ENCODE measurements around the gene TBC1D3I.
"Not testable (repeated sequence)": the region's sequence is repeated elsewhere in the genome, so short reads cannot be mapped to it uniquely, and the experiment has no call there.

Gene TBC1D3I

DNA sequence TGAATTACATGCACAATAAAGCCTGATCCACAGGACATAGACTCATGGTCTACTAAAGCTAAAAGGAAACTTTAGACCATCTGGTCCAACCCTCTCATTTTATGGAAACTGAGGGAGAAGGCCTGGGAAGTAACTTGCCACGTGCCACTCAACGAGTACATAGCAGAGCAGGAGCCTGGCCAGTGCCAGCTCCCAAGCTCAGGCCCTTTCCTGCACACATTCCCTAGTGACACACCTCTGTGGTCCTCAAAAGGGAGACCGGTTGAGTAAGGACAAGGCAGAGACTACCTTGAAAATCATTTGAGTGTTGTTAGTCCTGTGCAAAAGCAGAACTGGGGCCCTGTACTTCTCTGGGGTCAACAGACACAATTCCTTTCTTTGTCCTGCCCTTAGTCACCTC is 50.7 kb downstream of the TBC1D3I start:
- DNase-seq (ENCODE audit: low read depth) = no peak
- no peak overlapping the region for H3K4me3 ChIP-seq (ENCODE audit: low read depth, low read length)
- TF ChIP-seq, protein P1, sequence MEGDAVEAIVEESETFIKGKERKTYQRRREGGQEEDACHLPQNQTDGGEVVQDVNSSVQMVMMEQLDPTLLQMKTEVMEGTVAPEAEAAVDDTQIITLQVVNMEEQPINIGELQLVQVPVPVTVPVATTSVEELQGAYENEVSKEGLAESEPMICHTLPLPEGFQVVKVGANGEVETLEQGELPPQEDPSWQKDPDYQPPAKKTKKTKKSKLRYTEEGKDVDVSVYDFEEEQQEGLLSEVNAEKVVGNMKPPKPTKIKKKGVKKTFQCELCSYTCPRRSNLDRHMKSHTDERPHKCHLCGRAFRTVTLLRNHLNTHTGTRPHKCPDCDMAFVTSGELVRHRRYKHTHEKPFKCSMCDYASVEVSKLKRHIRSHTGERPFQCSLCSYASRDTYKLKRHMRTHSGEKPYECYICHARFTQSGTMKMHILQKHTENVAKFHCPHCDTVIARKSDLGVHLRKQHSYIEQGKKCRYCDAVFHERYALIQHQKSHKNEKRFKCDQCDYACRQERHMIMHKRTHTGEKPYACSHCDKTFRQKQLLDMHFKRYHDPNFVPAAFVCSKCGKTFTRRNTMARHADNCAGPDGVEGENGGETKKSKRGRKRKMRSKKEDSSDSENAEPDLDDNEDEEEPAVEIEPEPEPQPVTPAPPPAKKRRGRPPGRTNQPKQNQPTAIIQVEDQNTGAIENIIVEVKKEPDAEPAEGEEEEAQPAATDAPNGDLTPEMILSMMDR (conservative IDR thresholded peaks at IDR 0.05; ENCODE audit: low read depth, low read length) = no peak

DNA sequence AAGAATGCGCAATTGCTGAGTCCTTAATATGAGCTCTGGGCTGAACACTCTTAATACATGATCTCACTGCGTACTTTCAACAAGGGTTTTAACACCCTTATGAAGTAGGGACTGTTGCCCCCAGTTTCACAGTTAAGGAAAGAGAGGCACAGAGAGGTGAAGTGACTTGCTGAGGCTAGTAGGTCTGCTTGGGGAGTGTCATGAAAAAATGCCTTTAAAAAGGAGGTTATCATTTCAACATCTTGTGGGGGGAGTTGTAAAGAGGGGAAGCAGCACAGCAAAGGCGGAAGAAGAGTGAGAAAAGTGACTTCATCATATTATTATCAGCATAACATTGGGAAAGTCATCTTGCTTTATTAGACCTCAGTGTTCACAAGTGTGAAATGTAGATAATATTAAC is 51.4 kb downstream of the TBC1D3I start:
- no peak for DNase-seq (ENCODE audit: low read depth)
- TF ChIP-seq, protein P1 (conservative IDR thresholded peaks at IDR 0.05; ENCODE audit: low read depth, low read length) = no peak
- H3K4me3 ChIP-seq (ENCODE audit: low read depth, low read length) = no peak overlapping the region

DNA sequence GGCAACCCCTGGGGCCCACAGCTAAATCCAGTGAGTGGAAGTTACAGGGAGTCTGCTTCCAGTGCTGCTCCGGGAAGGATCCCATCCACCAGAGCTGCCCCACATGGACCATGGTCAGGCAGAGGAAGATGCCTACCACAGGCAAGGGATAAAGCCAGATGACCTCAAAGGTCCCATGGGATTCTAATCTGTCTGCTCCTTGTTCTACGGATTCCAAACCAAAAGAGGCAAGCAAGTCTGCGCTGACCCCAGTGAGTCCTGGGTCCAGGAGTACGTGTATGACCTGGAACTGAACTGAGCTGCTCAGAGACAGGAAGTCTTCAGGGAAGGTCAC is 52.1 kb downstream of the TBC1D3I start:
- TF ChIP-seq, protein P1 (conservative IDR thresholded peaks at IDR 0.05; ENCODE audit: low read depth, low read length) = no peak
- no peak overlapping the region for H3K4me3 ChIP-seq (ENCODE audit: low read depth, low read length)
- no peak for DNase-seq (ENCODE audit: low read depth)

DNA sequence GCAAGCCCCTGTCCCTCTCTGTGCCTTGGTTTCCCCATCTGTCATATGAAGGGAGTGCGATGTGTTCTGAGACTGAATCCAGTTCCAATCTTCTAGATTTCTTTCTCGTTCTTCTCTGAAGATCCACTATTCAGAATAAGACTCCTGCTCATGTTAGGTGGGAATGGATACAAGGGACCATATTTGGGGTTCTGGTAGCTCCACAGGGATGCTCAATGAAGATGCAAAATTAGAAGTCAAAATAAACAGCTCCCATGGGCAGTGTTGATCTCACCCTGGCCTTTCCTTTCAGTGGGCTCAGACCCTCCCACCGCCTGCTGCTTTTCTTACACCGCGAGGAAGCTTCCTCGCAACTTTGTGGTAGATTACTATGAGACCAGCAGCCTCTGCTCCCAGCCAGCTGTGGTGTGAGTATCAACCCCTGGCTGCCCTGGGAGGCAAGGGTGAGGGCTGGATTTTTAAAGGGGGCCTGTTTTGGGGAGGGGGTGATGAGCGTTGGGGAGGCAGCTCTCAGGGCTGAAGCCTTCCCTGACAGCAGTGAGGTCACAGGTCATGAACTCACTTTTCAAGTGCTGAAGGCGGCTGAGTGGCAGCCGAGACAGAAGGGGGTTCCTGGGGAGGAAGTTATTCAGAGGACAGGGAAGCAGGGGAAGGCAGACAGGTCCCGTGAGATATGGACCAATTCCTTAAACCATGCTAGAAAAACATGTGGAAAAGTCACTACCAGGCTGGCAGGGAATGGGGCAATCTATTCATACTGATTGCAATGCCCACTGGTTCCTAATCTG is 52.7 kb downstream of the TBC1D3I start:
- H3K4me3 ChIP-seq (ENCODE audit: low read depth, low read length); DNase-seq (ENCODE audit: low read depth): not testable (repeated sequence)

DNA sequence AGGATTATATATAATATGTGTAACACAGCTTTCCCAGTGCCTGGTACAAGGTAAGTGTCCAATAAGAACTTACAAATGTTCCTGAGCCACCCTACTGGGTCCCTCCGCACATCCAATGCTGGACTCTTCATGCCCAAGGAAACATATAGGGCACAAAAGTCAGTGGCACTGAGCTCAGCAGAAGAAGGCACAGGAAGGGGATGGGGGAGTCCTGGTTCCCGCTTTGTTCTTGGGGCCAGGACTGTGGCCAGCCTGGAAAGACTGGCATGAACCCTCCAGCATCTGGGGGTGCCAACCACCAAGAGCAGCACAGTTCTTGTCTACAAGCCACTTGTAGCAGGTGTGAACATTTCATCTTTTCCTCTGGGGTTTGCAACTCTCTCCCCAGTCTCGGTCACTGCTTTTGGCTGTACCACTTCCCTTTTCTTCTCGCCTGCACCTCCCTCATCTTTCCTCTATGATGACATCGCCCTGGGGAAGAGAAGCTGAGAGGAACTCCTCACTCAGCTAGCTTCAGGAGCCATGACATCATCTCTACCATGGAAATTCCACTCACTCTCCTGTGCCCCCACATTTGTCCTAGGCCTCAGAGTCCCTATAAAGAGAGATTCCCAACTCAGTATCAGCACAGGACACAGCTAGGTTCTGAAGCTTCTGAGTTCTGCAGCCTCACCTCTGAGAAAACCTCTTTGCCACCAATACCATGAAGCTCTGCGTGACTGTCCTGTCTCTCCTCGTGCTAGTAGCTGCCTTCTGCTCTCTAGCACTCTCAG is 53.7 kb downstream of the TBC1D3I start, which contains the start of gene CCL4L2:
Gene CCL4L2, plus strand, starts transcription at position 625 of the 773 bp plus-strand sequence.
- not testable (repeated sequence) for H3K4me3 ChIP-seq (ENCODE audit: low read depth, low read length); DNase-seq (ENCODE audit: low read depth)

DNA sequence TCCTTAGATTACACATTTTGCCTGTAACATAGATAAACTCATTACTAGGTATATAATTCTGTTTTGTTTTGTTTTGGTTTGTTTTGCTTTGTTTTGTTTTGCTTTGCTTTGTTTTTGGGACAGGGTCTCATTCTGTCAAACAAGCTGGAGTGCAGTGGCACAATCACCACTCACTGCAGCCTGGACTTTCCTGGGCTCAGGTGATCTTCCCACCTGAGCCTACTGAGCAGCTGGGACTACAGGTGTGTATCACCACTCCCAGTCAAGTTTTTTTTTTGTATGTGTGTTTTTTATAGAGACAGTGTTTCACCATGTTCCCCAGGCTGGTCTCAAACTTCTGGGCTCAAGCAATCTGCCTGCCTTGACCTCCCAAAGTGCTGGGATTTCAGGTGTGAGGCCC is 54.8 kb downstream of the TBC1D3I start:
- H3K4me3 ChIP-seq (ENCODE audit: low read depth, low read length) = no peak overlapping the region
- TF ChIP-seq, protein P1 (conservative IDR thresholded peaks at IDR 0.05; ENCODE audit: low read depth, low read length) = no peak
- no peak for DNase-seq (ENCODE audit: low read depth)

DNA sequence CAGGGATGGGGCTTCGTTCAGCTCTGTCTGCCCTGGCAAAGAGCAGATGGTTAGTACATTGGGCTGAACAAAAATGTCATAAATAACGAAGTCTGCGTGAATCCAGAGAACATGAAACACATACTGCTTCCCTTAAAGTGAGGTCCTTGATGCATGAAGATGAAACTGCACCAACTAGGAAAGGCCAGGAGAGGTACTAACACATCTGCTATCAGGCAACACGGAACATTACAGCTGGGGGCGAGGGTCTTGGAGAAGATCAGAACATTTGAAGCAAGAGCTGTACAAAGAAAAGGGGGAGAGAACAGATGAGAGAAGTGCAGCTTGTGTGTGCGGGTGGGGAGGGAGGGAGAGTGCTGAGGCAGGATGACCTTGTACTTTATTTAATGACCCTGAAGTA is 57.0 kb downstream of the TBC1D3I start:
- not testable (repeated sequence) for DNase-seq (ENCODE audit: low read depth)

DNA sequence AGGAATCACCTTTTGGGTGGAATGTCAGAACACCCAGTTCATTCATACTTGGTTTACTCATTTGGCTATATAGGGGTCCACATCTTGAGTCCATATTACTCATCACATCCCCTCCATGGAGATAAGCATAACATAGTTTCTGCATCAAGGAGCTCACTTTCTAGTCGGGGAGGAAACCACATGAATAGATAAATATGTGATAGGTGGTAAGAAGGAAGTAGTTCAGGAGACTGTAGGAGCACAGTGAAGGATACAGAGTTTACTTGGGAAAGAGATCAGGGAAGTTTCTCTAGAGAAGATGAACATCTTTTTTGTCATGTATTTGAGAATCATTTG is 57.9 kb downstream of the TBC1D3I start:
- not testable (repeated sequence) for DNase-seq (ENCODE audit: low read depth); H3K4me3 ChIP-seq (ENCODE audit: low read depth, low read length)

More for the DNA sequence above, 57.0 kb downstream of the TBC1D3I start:
- not testable (repeated sequence) for H3K4me3 ChIP-seq (ENCODE audit: low read depth, low read length)
